Tibial nerve (tissue), 4 donors: ENCODE data around the gene RFC1. TPM values are rescaled to one million over a fixed set of nuclear protein-coding genes. Genes with fewer than 3 reads are reported as not detected.

Experiments used
- DNase-seq, 2 donors: peaks; one replicate each; pipeline ENCODE4 v3.0.0-alpha.2; 2019; ENCODE audit warnings: low spot score in 2 of 2
- H3K27ac ChIP-seq, 4 donors: fragments of 200-600 bp; sonication (generic) in 3 of 4; one replicate each; pipeline ENCODE4 v1.5.1; 2017 to 2019; ENCODE audit warnings: mild to moderate bottlenecking in 1 of 4
- H3K27me3 ChIP-seq, 2 donors: fragments of 200-600 bp; sonication (generic) in 1 of 2; one replicate each; pipeline versions ENCODE4 v1.5.1 to v1.6.0; 2017 to 2019
- H3K36me3 ChIP-seq, 3 donors: fragments of 200-600 bp; sonication (generic); one replicate each; pipeline ENCODE4 v1.5.1; 2018 to 2019
- H3K4me1 ChIP-seq, 4 donors: fragments of 200-600 bp; sonication (generic) in 3 of 4; one replicate each; pipeline ENCODE4 v1.5.1; 2017 to 2019
- H3K4me3 ChIP-seq, 4 donors: fragments of 200-600 bp; sonication (generic) in 3 of 4; one replicate each; pipeline ENCODE4 v1.5.1; 2017 to 2019; ENCODE audit warnings: mild to moderate bottlenecking in 1 of 4, moderate library complexity in 1 of 4
- H3K9me3 ChIP-seq, 4 donors: fragments of 200-600 bp; sonication (generic) in 3 of 4; one replicate each; pipeline ENCODE4 v1.5.1; 2017 to 2019
- EP300 ChIP-seq, 2 donors: sonication (generic); formaldehyde crosslinking; IDR thresholded peaks; one replicate each; pipeline ENCODE4 v1.6.1; 2017; ENCODE audit warnings: antibody characterized with exemption in 2 of 2, mild to moderate bottlenecking in 1 of 2
- POLR2A ChIP-seq, 2 donors: fragments of 450-650 bp; IDR thresholded peaks; one replicate each; pipeline ENCODE4 v1.6.1; 2017; ENCODE audit warnings: antibody characterized with exemption in 2 of 2, mild to moderate bottlenecking in 2 of 2, moderate library complexity in 2 of 2
- WGBS, 2 donors: methylation state at CpG; one replicate each; pipeline ENCODE4 v1.1.5; 2018; 5-methylcytosine and 5-hydroxymethylcytosine counted together
- total RNA-seq, 4 donors: library from RNA; depleted of rRNA; stranded (reverse); fragments of >200 nt; gene quantifications; one replicate each; pipeline ENCODE4 v1.1.0, GENCODE V29; 2016
- TF ChIP-seq, protein P1 (sequence below), 5 experiments: fragments of 200-600 bp in 3 of 5; fragments of 450-650 bp in 2 of 5; sonication (generic) in 3 of 5; IDR thresholded peaks; one replicate each; pipeline ENCODE4 v1.5.1; 2016 to 2019; ENCODE audit warnings: antibody characterized with exemption in 5 of 5, mild to moderate bottlenecking in 3 of 5, moderate library complexity in 2 of 5

The RFC1 gene
- total RNA-seq, 4 donors from 2014 or later, result 23.3 to 85.9 (median 38.5) TPM

GRCh38 chr4:39330353-39330752 is 35.8 kb downstream of the RFC1 start:
- 89 to 90% methylated on average over 1 of the region's 1 CpG for WGBS, 2 donors
- no peak for DNase-seq
- Histone ChIP-seq H3K9me3 (no peaks in the 10 kb centered on the region), H3K4me3 (no peak overlapping the region), H3K4me1 (peaks cover 0 to 3% (median 0%) of the 10 kb centered on the region in 4 donors), H3K27me3 (no peaks in the 10 kb centered on the region), H3K36me3 (peaks cover 0 to 22% (median 0%) of the 10 kb centered on the region in 3 donors), H3K27ac (no peak overlapping the region)
- TF ChIP-seq, protein P1, sequence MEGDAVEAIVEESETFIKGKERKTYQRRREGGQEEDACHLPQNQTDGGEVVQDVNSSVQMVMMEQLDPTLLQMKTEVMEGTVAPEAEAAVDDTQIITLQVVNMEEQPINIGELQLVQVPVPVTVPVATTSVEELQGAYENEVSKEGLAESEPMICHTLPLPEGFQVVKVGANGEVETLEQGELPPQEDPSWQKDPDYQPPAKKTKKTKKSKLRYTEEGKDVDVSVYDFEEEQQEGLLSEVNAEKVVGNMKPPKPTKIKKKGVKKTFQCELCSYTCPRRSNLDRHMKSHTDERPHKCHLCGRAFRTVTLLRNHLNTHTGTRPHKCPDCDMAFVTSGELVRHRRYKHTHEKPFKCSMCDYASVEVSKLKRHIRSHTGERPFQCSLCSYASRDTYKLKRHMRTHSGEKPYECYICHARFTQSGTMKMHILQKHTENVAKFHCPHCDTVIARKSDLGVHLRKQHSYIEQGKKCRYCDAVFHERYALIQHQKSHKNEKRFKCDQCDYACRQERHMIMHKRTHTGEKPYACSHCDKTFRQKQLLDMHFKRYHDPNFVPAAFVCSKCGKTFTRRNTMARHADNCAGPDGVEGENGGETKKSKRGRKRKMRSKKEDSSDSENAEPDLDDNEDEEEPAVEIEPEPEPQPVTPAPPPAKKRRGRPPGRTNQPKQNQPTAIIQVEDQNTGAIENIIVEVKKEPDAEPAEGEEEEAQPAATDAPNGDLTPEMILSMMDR (IDR thresholded peaks at IDR 0.05), result no peak
- no peak for TF ChIP-seq EP300 (IDR thresholded peaks at IDR 0.05)
- no peak for TF ChIP-seq POLR2A (IDR thresholded peaks at IDR 0.05)

GRCh38 chr4:39326468-39326977 is 39.6 kb downstream of the RFC1 start:
- H3K27ac ChIP-seq, result no peak overlapping the region
- no peak for DNase-seq
- H3K4me3 ChIP-seq, result no peak overlapping the region
- peaks cover 0 to 40% (median 0%) of the 10 kb centered on the region in 3 donors for H3K36me3 ChIP-seq
- TF ChIP-seq EP300 (IDR thresholded peaks at IDR 0.05), result no peak
- no peak for TF ChIP-seq POLR2A (IDR thresholded peaks at IDR 0.05)
- TF ChIP-seq, protein P1 (IDR thresholded peaks at IDR 0.05), result no peak
- no peaks in the 10 kb centered on the region for H3K27me3 ChIP-seq
- H3K9me3 ChIP-seq, result no peaks in the 10 kb centered on the region
- 96% methylated on average over 2 of the region's 2 CpGs for WGBS, 2 donors
- no peaks in the 10 kb centered on the region for H3K4me1 ChIP-seq

DNA sequence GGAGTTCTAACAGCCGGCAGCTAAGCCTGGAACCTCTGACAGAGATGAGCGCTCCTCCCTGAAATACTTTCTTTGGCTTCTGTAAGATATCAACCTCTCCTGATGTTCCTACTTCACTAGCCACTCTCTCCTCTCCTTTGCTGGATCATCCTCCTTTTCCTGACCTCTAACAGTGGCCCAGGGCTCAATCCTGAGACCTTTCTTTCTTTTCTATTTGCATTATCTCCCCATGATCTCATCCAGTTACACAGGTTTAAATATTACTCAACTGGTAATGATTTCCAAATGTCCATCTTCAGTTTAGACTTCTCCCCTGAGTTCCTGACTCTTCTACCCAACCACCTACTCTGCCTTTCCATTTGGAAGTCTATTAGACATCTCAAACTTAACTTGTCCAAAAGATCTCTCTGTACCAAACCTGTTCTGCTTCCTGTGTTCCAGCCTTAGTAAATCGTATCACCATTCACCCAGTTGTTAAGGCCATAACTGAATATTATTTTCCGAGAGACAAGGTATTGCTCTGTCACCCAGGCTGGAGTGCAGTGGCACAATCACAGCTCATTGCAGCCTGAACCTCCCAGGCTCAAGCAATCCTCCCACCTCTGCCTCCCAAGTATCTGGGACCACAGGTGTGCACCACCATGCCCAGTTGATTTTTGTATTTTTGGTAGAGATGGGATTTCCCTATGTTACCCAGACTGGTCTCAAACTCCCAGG is 41.1 kb downstream of the RFC1 start:
- Histone ChIP-seq H3K36me3 (peaks cover 0 to 41% (median 0%) of the 10 kb centered on the region in 3 donors), H3K27me3 (no peaks in the 10 kb centered on the region), H3K4me1 (no peaks in the 10 kb centered on the region), H3K27ac (no peak overlapping the region), H3K4me3 (no peak overlapping the region), H3K9me3 (no peaks in the 10 kb centered on the region)
- TF ChIP-seq, protein P1 (IDR thresholded peaks at IDR 0.05), result no peak
- TF ChIP-seq EP300 (IDR thresholded peaks at IDR 0.05), result no peak
- no peak for TF ChIP-seq POLR2A (IDR thresholded peaks at IDR 0.05)
- no peak for DNase-seq
- WGBS, 2 donors, result 75 to 82% methylated on average over 4 of the region's 4 CpGs

DNA sequence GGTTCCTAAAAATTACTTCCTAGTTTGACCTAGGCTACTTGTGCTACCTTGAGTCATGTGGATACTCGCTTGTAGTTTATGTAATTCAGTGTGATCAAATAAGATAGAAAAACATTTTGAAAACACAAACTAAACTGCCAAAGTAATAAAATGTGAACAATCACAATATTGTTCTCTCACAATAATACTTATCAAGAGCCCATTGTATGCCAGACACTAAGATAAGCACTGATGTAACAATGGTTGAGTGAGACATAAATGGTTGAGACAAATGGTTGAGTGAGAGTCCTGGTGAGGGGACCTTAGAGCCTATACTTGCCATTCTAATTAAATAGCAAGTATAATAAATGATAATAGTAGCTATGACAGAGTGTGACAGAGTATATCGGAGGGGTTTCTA is 41.7 kb downstream of the RFC1 start:
- no peaks in the 10 kb centered on the region for H3K9me3 ChIP-seq
- H3K4me3 ChIP-seq, result no peak overlapping the region
- H3K4me1 ChIP-seq, result peaks cover 0 to 3% (median 0%) of the 10 kb centered on the region in 4 donors
- no peak for TF ChIP-seq POLR2A (IDR thresholded peaks at IDR 0.05)
- DNase-seq, result no peak
- no peaks in the 10 kb centered on the region for H3K27me3 ChIP-seq
- H3K36me3 ChIP-seq, result peaks cover 0 to 48% (median 0%) of the 10 kb centered on the region in 3 donors
- no peak overlapping the region for H3K27ac ChIP-seq
- 72% methylated on average over 2 of the region's 2 CpGs for WGBS, 2 donors

GRCh38 chr4:39323821-39324220 is 42.3 kb downstream of the RFC1 start:
- Histone ChIP-seq H3K27me3 (no peaks in the 10 kb centered on the region), H3K36me3 (peaks cover 0 to 53% (median 0%) of the 10 kb centered on the region in 3 donors), H3K4me3 (no peak overlapping the region), H3K4me1 (peaks cover 0 to 3% (median 0%) of the 10 kb centered on the region in 4 donors), H3K27ac (no peak overlapping the region), H3K9me3 (no peaks in the 10 kb centered on the region)
- TF ChIP-seq EP300 (IDR thresholded peaks at IDR 0.05), result no peak
- TF ChIP-seq, protein P1 (IDR thresholded peaks at IDR 0.05), result no peak
- TF ChIP-seq POLR2A (IDR thresholded peaks at IDR 0.05), result no peak
- DNase-seq, result no peak
- 98 to 100% methylated on average over 1 of the region's 1 CpG for WGBS, 2 donors
